SIG-M5 treated with dmso at 0.1 percent for 504 hours (cell line): Measurements from ENCODE around the gene TBC1D9B.

Experiments used
- DNase-seq: peaks from one replicate; lab custom pipeline; 2025; ENCODE audit not compliant: unreplicated experiment; lab: John Stamatoyannopoulos, UW

The TBC1D9B gene

GRCh38 chr5:179908528-179908927 is 831 bp upstream of the TBC1D9B start:
- DNase-seq: no peak

- DNase-seq: peak; percentile 35
These were observed 722 bp downstream of the TBC1D9B start for GRCh38 chr5:179906795-179907555.

GRCh38 chr5:179906294-179906794 is 1.4 kb downstream of the TBC1D9B start:
- DNase-seq: peak; percentile 16

DNA sequence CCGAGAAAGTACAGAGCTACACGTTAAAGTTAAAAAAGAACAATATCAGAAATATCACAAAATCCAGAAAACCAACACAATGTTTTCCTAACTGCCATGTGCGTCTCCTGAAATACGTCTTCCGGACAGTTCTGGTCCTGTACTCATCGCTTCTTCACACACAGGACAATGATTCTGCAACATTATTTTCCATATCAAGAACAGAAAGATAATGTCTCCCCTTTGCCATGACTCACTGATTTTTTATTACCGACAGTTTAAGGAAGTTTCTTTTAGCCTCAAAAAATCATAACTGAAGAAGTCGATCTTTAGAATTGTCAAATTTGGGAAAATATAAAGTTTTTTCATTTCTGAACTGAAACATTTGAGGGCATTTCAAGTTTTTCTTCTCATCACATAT is 2.5 kb downstream of the TBC1D9B start:
- DNase-seq: no peak

- DNase-seq: no peak
These were observed 3.1 kb downstream of the TBC1D9B start for GRCh38 chr5:179904463-179905160.

DNA sequence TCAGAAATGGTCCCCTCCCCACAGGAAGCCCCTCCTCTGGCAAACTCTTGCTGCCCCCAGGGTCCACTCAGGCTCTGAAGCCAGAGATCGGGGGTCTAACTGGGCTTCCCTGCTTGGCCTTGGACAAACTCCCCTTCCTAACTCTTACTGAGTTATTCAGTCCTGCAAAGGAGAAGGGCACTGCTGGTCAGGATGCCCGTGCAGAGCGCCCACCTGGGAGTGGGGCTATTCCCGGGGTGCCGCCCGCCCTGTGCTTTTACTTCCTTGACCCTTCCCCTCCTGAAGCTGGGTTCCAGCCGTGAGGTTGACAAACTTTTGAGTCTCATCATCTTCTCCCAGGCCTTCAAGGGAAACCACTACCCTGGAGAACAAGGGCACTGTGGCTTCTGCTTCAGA is 4.9 kb downstream of the TBC1D9B start:
- DNase-seq: no peak

GRCh38 chr5:179901915-179902762 is 5.6 kb downstream of the TBC1D9B start:
- DNase-seq: no peak

- no peak for DNase-seq
These were observed 6.2 kb downstream of the TBC1D9B start for GRCh38 chr5:179901462-179901861.

DNA sequence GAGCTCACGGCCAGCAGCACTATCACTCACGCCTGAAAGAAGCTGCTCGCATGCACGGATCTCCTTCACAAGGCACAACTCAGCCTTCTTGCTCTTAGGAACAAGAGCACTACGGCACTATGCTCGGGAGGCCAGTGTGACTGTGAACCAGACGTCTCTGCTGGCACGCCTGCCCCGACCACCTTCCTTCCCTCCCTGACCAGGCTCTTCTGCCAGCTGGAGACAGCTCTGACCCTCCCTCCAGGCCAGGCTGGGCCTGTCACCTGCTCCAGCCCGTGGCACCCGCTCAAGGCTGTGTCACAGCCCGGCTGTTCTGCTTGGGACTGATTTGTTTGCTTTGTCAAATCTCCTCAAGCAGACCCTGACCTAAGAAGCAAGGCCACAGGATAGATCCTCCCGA is 7.0 kb downstream of the TBC1D9B start:
- DNase-seq: no peak

GRCh38 chr5:179900206-179900605 is 7.5 kb downstream of the TBC1D9B start:
- DNase-seq: no peak

DNA sequence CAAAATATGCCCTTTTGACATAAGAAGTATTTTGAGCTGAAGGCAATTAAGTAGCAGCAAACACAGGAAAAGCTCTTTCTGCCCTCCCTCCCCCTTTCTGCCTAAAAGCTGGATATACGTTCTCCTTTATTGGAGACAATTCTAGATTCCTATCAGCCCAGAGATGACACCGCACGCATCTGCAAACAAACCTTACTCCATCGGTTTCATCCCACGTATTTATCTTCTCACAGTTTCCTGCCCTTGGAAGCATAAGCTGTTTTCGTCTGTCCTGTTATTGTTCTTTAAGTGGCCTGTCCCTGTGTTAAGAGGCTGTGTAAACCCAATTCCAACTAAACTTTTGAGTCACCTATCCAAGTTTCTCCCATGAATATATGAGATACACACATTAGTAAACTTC is 11.8 kb downstream of the TBC1D9B start:
- DNase-seq: no peak

DNA sequence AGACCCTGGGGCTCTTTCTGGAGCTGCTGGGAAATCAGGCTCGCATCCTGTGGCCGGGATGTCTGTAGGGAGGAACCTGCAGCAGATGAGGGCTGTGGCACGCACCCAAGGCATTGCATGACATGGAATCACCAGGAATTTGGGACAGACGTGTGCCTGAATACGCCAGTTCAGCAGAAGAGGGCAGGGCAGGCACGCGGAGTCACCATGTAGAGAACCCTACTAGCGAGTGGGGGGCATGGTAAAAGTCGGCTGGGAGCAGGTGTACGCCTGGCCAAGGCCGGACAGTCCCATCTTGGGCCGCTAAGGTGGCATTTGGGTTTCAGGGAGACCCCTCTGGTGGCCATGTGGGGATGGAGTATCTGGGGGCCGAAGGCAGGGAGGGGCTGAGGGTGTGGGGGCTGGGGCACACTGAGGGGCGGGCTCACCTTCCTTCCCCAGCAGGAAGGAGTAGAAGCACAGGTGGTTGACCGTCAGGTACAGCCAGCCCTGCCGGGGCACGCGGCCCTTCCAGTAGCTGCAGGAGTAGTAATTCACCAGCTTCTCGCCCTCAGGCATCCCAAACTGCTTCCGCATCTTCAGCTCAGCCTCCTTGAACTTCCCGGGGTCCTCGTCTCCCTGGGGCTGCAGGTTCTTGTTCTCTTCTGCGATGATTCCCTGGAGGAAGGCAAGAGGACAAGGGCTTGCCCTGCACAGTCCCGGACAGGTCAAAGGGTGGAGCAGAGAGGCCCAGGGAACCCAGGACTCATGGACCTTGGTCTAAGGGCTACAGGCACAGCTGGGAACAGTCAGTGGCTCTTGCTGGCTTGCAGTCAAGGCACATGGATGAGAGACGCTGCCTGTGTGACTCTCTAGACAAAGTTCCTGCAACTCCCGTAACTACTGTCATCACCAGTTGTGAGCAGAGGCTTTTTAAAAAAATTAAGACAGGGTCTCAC is 13.5 kb downstream of the TBC1D9B start:
- DNase-seq: no peak

- no peak for DNase-seq
These were observed 14.4 kb downstream of the TBC1D9B start for GRCh38 chr5:179893076-179893957.

DNA sequence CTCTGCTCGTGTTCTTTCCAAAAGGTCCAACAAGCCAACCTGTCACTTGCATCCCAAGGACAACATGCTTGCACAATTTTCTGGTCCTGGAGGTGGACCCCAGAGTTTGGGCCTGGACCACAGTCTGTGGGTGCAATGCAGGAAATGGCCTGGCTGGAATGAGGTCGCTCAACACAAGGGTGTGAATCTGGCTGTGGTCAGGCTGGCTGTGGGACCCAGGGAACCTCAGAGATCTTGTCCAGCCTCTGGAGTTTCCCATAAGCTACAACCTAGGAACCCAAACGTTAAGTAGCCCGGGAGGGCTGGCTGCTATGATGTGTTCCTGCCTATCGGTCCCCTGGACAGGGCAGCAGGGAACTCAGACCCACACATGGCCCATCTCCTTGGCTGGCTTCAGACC is 15.4 kb downstream of the TBC1D9B start:
- no peak for DNase-seq

DNA sequence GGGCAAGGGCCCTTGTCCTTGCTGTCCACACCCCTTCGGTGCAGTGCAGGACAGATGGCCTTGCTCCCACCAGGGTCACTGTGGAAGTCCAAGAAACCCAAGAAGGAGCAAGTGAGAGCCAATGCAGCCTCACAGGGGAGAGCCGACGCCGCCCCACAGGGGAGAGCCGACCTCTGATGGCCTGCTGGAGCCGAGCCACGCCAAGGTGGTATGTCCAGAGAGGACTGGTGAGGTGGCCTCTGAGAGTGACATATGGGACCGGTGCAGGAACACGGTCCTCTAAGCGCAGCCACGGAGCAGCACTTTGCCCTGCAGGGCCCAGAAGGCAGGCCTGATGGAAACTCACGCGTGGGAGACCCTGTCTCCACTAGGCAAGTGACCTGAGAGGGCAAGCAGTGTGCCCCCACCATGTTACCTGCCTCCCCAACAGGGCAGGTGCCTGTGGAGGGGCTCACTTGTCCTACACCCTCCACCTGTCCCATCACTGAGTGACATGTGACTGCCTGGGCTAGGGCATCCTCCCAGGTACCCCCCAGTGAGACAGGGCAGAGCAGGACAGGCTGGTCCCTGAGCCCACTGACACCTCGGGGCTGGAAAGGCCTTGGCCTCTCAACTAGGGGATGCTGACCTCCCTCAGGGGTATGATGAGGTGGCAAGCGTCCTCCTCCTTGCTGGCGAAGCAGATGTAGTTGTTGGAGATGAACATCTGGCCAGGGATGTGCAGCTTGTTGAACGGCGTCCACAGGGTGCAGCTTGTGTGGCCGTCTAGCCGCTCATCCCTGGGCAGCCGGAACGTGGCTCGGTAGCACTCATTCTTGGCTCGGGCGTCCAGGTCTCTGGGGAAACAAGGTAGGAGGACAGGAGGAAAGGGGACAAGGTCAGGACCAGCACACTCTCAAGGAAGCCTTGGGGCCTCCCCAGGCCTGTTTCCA is 16.7 kb downstream of the TBC1D9B start:
- DNase-seq: no peak

DNA sequence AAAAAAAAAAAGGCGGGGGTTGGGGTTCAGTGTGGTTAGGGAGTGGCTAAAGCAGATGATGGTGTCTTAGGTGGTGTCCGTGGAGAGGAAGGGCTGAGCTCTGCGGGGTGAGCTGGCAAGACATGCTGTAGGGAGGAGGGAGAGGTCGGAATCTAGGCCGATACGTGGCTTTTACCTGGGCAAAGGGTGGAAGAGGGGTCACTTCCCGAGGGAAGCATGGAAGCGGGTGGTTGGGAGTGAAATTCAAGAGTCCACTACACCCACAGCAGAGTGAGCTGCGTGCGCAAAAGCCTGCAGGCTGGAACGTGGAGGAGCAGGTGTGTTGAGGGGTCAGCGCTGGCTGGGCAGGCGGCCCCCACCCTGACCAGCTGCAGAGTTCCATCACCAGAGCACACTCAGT is 17.8 kb downstream of the TBC1D9B start:
- DNase-seq: no peak

- DNase-seq: no peak
These were observed 19.9 kb downstream of the TBC1D9B start for GRCh38 chr5:179887802-179888201.

DNA sequence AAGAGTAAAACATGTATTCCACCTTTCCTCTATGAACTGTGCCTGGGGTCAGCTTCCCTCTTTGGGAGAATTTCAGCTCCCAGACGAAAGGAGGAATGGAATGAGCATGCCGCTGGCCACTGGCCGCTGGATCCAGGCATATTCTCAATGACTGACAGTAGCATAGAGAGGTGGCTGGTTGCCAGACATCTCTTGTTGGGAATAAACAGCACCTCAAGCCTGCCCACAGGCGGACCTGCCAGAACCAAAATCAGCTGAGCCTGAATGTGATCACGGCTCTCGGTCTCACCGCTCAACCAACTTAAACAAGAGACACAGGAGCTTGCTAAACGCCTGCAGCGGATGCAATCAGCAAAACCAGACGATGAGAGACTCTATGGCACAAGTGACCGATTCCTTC is 20.6 kb downstream of the TBC1D9B start:
- DNase-seq: no peak
